Posterior vena cava (tissue), 2 donors: ENCODE results near the gene RECQL. TPM values are rescaled to one million over a fixed set of nuclear protein-coding genes. Genes with fewer than 3 reads are reported as not detected.
"Not testable (repeated sequence)": the region's sequence is repeated elsewhere in the genome, so short reads cannot be mapped to it uniquely, and the experiment has no call there.

Experiments
- DNase-seq: peaks from one replicate; pipeline ENCODE4 v3.0.0-alpha.2; 2020; ENCODE audit warnings: low spot score
- intact Hi-C, 2 donors: fragments of 100-400 bp; cut with DNase I; formaldehyde crosslinking; loops; one replicate each; pipeline versions ENCODE4 v1.14.1 to v1.14.2; 2022 to 2023
- total RNA-seq, 2 donors: library from RNA; stranded (reverse); fragmentation: NEBNext Ultra II Directional; extraction: Animal tissue kit (Norgen Biotek cat#: 25700); gene quantifications; one replicate each; pipeline ENCODE4 v1.2.1, GENCODE V29; 2021
- donor health status: DM: yes; HTN: yes; CAD: no.
- donor health status: DM: yes; HTN: yes; CAD: no.

RECQL gene
- total RNA-seq, 2 donors from 2014 or later, result 41.2 to 50.4 TPM

DNA sequence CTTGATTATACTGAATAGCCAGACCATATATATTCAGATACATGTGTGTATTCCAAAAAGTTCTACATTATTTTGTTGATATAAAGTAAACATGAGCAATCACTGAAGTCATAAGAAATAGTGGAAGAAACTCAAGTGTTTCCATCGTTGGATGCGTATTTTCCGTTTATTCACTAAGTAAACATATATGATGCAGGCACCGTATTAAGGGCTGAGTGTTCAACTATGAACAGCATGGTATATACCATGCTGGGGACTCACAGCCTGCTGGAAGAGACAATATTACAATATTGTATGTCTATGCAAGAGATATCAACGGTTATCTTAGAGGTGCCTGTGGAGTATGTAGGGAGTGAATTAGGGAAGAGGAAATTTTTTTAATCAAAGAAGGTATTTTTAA lies 62.8 kb downstream of the RECQL start:
- intact Hi-C loops, result no loop called here
- DNase-seq, result no peak

GRCh38 chr12:21434699-21435098 lies 66.7 kb downstream of the RECQL start:
- no peak for DNase-seq
- intact Hi-C loops, result no loop called here

DNA sequence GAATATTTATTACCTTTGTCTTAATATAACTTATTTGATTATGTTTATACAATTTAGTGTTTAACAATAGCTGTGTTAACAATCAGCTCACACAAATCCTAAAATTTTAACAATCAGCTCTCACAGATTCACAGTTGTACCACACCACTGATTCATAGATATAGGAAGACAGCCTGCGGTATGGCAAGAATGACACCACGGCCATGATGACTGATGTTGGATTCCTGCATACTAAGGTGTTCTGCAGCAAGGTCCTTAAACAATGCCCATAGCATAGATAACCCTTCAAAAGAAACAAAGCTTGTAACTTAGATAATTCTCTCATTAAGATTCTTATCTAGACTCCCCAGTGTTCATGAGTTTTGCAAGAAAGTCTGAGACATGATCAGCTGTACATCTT lies 67.9 kb downstream of the RECQL start:
- no peak for DNase-seq
- intact Hi-C loops, result no loop called here

- no peak for DNase-seq
- intact Hi-C loops, result no loop called here
Measured at GRCh38 chr12:21429994-21430393, 71.4 kb downstream of the RECQL start.

DNA sequence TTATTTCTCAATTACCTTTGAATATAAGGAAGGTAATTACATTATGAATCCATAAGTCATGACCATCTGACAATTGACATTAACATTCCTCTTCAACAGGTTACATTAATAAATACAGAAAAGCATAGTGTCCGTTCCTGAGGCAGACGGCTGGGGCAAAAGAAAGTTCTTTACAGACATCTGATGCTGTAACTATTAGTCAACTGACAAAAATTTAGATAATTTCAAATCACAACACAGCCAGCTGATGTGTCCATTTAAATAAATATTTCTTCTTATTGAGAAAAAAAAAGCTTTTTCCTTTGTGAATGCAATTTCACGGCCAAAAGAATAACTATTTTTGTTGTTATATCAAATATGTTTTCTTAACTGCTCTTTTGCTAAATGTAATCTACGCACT lies 73.2 kb downstream of the RECQL start:
- intact Hi-C loops, result no loop called here
- no peak for DNase-seq

- intact Hi-C loops, result not testable (repeated sequence)
Measured at GRCh38 chr12:21419009-21419699, 82.3 kb downstream of the RECQL start.

More at GRCh38 chr12:21419009-21419699, 82.3 kb downstream of the RECQL start:
- DNase-seq, result not testable (repeated sequence)

Other genes starting within 250 kb of the RECQL start
- not detected for gene SLCO1A2, start 166.7 kb downstream of the RECQL start, total RNA-seq
- not detected for gene IAPP, start 128.7 kb downstream of the RECQL start, total RNA-seq
- 10 to 100 TPM; 22.4 to 23.8 TPM for gene PYROXD1, start 64.0 kb downstream of the RECQL start, total RNA-seq
- 10 to 100 TPM; 38.5 to 48.7 TPM for gene GOLT1B, start 154 bp upstream of the RECQL start, total RNA-seq
- not detected for gene SPX, start 24.7 kb upstream of the RECQL start, total RNA-seq
- gene GYS2, start 103.2 kb upstream of the RECQL start, total RNA-seq, result not detected
- gene LDHB, start 156.2 kb upstream of the RECQL start, total RNA-seq, result 100 to 1,000 TPM; 298 to 315 TPM